Activated CD8-positive, alpha-beta T cell treated with anti-CD3 and anti-CD28 coated beads for 36 hours (primary cell): ENCODE results near the gene CACNA2D2. TPM values are rescaled to one million over a fixed set of nuclear protein-coding genes. Genes with fewer than 3 reads are reported as not detected.

ENCODE experiments used
- ATAC-seq: fragments of 200-7000 bp; cut with Tn5 transposase; one replicate; pipeline ENCODE4 v1.10.0; 2021; ENCODE audit warnings: mild to moderate bottlenecking, moderate library complexity
- CTCF ChIA-PET: fragments of 350-600 bp; sonication (Branson Sonifier 250); formaldehyde crosslinking; loops from one replicate; lab custom pipeline; 2021; ENCODE audit warnings: antibody characterized with exemption; lab: Charles Lee
- POLR2A ChIA-PET: fragments of 350-600 bp; sonication (Branson Sonifier 250); formaldehyde crosslinking; loops from one replicate; lab custom pipeline; 2021; ENCODE audit warnings: antibody characterized with exemption; lab: Charles Lee
- DNase-seq: peaks from one replicate; pipeline ENCODE4 v3.0.0-alpha.2; 2020
- H3K27ac Mint-ChIP-seq: one replicate; pipeline ENCODE4 v1.8.0; 2021; ENCODE audit warnings: mild to moderate bottlenecking, mixed read lengths
- H3K27me3 Mint-ChIP-seq: one replicate; pipeline ENCODE4 v1.8.0; 2021; ENCODE audit warnings: mixed read lengths
- H3K36me3 Mint-ChIP-seq: one replicate; pipeline ENCODE4 v1.8.0; 2021; ENCODE audit warnings: low read depth, mixed read lengths
- H3K4me1 Mint-ChIP-seq: one replicate; pipeline ENCODE4 v1.8.0; 2021; ENCODE audit warnings: low read depth, mixed read lengths
- H3K4me3 Mint-ChIP-seq: one replicate; pipeline ENCODE4 v1.8.0; 2021; ENCODE audit warnings: mild to moderate bottlenecking, moderate library complexity, mixed read lengths
- H3K9me3 Mint-ChIP-seq: one replicate; pipeline ENCODE4 v1.8.0; 2021; ENCODE audit warnings: mixed read lengths
- intact Hi-C: fragments of 100-400 bp; cut with micrococcal nuclease; formaldehyde crosslinking; loops from one replicate; pipeline ENCODE4 v1.10.0; 2022
- total RNA-seq, 2 experiments: library from RNA; stranded (reverse); gene quantifications; one replicate each; pipeline ENCODE4 v1.2.3, GENCODE V29; 2021
- TF ChIP-seq, protein P1 (sequence below): fragments of 200-600 bp; IDR thresholded peaks from one replicate; pipeline ENCODE4 v1.8.0; 2022; ENCODE audit warnings: antibody characterized with exemption, mild to moderate bottlenecking

Gene CACNA2D2
- total RNA-seq, 2 experiments from 2014 or later, result 1.6 to 2.1 TPM

DNA sequence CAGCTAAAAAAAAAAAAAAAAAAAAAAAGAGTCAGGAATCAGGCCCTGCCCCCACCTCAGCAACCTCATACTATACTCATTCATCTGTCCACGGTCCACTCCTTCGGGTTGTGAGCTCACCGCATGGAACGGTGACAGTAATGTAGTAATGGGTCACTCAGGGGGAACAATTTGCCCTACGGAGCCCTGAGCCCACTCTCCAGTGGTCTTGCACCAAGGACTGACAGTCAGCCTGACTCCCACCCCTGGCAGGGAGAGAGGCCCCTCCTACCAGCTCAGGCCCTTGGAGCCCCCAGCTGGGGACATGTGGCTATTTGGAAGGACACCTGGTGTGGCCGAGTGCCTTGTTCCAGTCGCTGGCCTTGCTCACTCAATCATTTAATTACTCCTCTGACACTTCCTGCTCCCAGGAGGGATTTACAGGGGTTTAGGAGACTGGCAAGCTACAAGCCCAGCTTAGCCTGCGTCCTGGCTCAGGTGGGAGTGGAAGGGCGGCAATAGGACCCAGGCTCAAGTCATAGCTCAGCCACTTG, 19.9 kb upstream of the CACNA2D2 start:
- ChIA-PET POLR2A (interaction anchor here (0.6 kb wide), 2 partner anchors 9 to 648 kb away, joined by 3 read pairs; no protein-coding TSS in a partner anchor), CTCF (interaction anchor here (0.8 to 5.2 kb wide), 7 partner anchors 9 to 90 kb away, joined by 3 to 38 read pairs (median 4); no protein-coding TSS in a partner anchor)
- H3K36me3 Mint-ChIP-seq, result no peaks in the 10 kb centered on the region
- H3K27me3 Mint-ChIP-seq, result no peaks in the 10 kb centered on the region
- intact Hi-C loops, result no loop called here
- ATAC-seq, result no peak
- H3K27ac Mint-ChIP-seq, result no peak overlapping the region
- H3K9me3 Mint-ChIP-seq, result no peaks in the 10 kb centered on the region
- peaks cover 6% of the 10 kb centered on the region for H3K4me1 Mint-ChIP-seq
- no peak overlapping the region for H3K4me3 Mint-ChIP-seq
- DNase-seq, result no peak
- TF ChIP-seq, protein P1, sequence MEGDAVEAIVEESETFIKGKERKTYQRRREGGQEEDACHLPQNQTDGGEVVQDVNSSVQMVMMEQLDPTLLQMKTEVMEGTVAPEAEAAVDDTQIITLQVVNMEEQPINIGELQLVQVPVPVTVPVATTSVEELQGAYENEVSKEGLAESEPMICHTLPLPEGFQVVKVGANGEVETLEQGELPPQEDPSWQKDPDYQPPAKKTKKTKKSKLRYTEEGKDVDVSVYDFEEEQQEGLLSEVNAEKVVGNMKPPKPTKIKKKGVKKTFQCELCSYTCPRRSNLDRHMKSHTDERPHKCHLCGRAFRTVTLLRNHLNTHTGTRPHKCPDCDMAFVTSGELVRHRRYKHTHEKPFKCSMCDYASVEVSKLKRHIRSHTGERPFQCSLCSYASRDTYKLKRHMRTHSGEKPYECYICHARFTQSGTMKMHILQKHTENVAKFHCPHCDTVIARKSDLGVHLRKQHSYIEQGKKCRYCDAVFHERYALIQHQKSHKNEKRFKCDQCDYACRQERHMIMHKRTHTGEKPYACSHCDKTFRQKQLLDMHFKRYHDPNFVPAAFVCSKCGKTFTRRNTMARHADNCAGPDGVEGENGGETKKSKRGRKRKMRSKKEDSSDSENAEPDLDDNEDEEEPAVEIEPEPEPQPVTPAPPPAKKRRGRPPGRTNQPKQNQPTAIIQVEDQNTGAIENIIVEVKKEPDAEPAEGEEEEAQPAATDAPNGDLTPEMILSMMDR, result no peak

DNA sequence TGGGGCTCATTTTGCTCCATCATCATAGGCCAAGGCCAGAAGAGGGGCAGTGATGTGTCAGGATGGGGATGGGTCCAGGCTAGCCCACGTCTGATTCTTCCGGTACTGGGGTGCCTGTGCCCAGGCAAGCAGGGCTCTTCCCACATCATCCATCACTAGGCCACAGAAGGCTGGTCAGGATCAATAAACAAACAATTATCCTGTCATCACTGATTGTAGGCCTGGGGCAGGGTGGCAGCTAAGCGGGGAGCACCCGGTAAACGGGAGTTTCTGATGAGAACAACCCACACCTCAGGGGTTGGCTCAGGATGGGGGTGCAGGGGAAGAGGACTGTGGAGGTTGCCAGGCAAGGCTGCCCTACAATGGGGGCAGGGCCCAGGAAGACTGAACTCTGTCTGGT, 18.1 kb upstream of the CACNA2D2 start:
- H3K27ac Mint-ChIP-seq, result no peak overlapping the region
- no peaks in the 10 kb centered on the region for H3K27me3 Mint-ChIP-seq
- H3K36me3 Mint-ChIP-seq, result no peaks in the 10 kb centered on the region
- H3K4me3 Mint-ChIP-seq, result no peak overlapping the region
- ChIA-PET POLR2A (interaction anchor here (2.0 kb wide), 1 partner anchor 13 kb away, joined by 5 read pairs; no protein-coding TSS in a partner anchor), CTCF (interaction anchor here (2.7 to 5.2 kb wide), 2 partner anchors 21 to 30 kb away, joined by 7 to 38 read pairs; no protein-coding TSS in a partner anchor)
- ATAC-seq (no peak), DNase-seq (no peak)
- peaks cover 6% of the 10 kb centered on the region for H3K4me1 Mint-ChIP-seq
- no peaks in the 10 kb centered on the region for H3K9me3 Mint-ChIP-seq
- TF ChIP-seq, protein P1, result no peak
- intact Hi-C loops, result no loop called here

DNA sequence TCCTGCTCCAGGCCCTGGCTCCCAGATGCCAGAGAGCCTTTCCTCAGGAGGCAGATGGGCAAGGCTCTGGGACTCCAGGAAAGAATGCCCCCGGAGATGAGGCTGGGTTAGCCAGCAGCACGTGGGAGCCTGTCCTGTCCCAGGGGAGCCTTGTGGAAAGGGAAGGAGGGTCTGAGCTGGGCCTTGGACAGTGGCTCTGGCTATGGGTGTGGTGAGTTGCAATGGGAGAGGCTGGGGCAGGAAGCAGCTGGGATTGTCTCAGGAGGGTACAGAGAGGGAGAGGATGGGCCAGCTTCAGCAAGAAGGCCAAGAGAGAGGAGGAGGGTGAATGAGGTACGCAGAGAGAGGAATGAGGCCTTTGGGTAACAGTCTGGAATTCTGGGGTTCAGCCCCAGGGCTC, 17.4 kb upstream of the CACNA2D2 start:
- intact Hi-C loops, result no loop called here
- no peak overlapping the region for H3K27ac Mint-ChIP-seq
- ATAC-seq, result no peak
- DNase-seq, result no peak
- H3K27me3 Mint-ChIP-seq, result no peaks in the 10 kb centered on the region
- ChIA-PET CTCF (interaction anchor here (0.9 to 5.2 kb wide), 3 partner anchors 22 to 95 kb away, joined by 3 to 38 read pairs (median 7); no protein-coding TSS in a partner anchor), POLR2A (interaction anchor here (2.0 kb wide), 1 partner anchor 14 kb away, joined by 5 read pairs; no protein-coding TSS in a partner anchor)
- TF ChIP-seq, protein P1, result no peak
- no peaks in the 10 kb centered on the region for H3K9me3 Mint-ChIP-seq
- H3K4me1 Mint-ChIP-seq, result peaks cover 5% of the 10 kb centered on the region
- H3K4me3 Mint-ChIP-seq, result no peak overlapping the region
- no peaks in the 10 kb centered on the region for H3K36me3 Mint-ChIP-seq

DNA sequence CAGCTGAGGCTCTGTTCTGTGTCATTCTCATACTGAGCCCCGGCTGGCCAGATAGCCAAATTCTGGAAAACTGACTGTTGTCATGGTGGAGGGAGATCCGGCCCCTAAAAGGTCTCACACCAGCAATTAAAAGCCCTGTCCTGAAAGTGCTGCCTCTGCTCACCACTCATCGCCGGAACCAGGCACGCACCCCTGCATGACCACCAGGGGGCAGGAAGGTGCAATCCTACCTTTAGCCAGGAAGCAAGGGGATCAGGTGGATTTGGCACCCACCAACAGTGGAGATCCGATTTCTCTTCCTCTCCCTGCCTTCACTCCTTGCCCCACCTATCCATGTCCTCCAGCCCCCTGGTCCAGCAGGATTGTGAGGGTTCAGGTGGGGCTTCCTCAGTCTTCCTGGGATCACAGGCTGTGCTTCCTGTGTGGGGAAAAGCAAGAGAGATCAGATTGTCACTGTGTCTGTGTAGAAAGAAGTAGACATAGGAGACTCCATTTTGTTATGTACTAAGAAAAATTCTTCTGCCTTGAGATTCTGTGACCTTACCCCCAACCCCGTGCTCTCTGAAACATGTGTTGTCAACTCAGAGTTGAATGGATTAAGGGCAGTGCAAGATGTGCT, 16.1 kb upstream of the CACNA2D2 start:
- Mint-ChIP-seq H3K27me3 (no peaks in the 10 kb centered on the region), H3K36me3 (no peaks in the 10 kb centered on the region), H3K4me3 (no peak overlapping the region), H3K4me1 (peaks cover 3% of the 10 kb centered on the region), H3K9me3 (no peaks in the 10 kb centered on the region), H3K27ac (no peak overlapping the region)
- POLR2A ChIA-PET, result interaction anchor here (1.5 kb wide), 1 partner anchor 22 kb away, joined by 4 read pairs; no protein-coding TSS in a partner anchor
- ATAC-seq, result peak; percentile 94
- intact Hi-C loops, result no loop called here
- TF ChIP-seq, protein P1, result peak; percentile 91
- CTCF ChIA-PET, result interaction anchor here (0.8 to 4.0 kb wide), 9 partner anchors 11 to 850 kb away, joined by 3 to 27 read pairs (median 4); no protein-coding TSS in a partner anchor
- peak; percentile 85 for DNase-seq

DNA sequence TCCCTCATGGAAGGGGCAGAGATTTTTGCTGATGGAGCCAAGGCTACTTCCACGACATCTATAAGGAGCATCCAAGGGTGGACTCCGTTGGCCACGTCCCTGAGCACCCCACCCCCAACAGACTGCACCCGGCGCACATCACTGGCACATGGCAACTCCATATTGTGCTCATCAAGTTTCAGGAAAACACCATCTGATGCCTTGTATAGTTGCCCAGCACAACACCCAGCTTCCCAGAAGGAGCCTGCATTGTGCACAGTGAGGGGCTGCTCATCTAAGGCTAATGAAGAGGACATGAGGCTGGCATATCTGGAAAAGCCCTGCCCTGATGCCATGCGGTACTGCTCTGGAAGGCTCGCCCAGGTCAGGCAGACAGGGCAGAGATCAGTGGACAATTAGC, 15.0 kb upstream of the CACNA2D2 start:
- Mint-ChIP-seq H3K4me3 (no peak overlapping the region), H3K9me3 (no peaks in the 10 kb centered on the region), H3K27ac (no peak overlapping the region), H3K27me3 (no peaks in the 10 kb centered on the region), H3K36me3 (no peaks in the 10 kb centered on the region), H3K4me1 (peaks cover 3% of the 10 kb centered on the region)
- DNase-seq, result no peak
- TF ChIP-seq, protein P1, result no peak
- ChIA-PET POLR2A (interaction anchor here (0.5 to 1.5 kb wide), 2 partner anchors 23 to 52 kb away, joined by 3 to 4 read pairs; no protein-coding TSS in a partner anchor), CTCF (interaction anchor here (0.8 to 4.0 kb wide), 13 partner anchors 9 to 324 kb away, joined by 3 to 27 read pairs (median 4); no protein-coding TSS in a partner anchor)
- ATAC-seq, result no peak
- intact Hi-C loops, result no loop called here
